ENCODE results near the gene C21orf58.

- TF ChIP-seq CTCF (IDR thresholded peaks at IDR 0.05) (peak in 1 of 5 experiments; percentile 6), POLR2A (IDR thresholded peaks at IDR 0.05) (no peak), EP300 (IDR thresholded peaks at IDR 0.05) (no peak)
These were observed 1.6 kb upstream of the C21orf58 start for GRCh38 chr21:46325073-46325912.

Measured in tibial nerve (tissue), 4 donors.